Measurements from ENCODE around the gene AHI1.

The AHI1 gene

GRCh38 chr6:135411849-135412248 lies 85.7 kb downstream of the AHI1 start:
- no peaks in the 10 kb centered on the region for H3K4me1 ChIP-seq (ENCODE audit: insufficient read depth, low read length)
- H3K9me3 ChIP-seq (ENCODE audit: control insufficient read depth, insufficient read depth, low read length), result no peaks in the 10 kb centered on the region
- no peak overlapping the region for H3K9ac ChIP-seq (ENCODE audit: low read depth, low read length)
- H3K36me3 ChIP-seq (ENCODE audit: insufficient read depth, low read length), result no peaks in the 10 kb centered on the region

GRCh38 chr6:135411339-135411738 lies 86.2 kb downstream of the AHI1 start:
- Histone ChIP-seq H3K9me3 (ENCODE audit: control insufficient read depth, insufficient read depth, low read length) (no peaks in the 10 kb centered on the region), H3K9ac (ENCODE audit: low read depth, low read length) (no peak overlapping the region), H3K36me3 (ENCODE audit: insufficient read depth, low read length) (no peaks in the 10 kb centered on the region)

GRCh38 chr6:135410856-135411255 lies 86.7 kb downstream of the AHI1 start:
- Histone ChIP-seq H3K9me3 (ENCODE audit: control insufficient read depth, insufficient read depth, low read length) (no peaks in the 10 kb centered on the region), H3K9ac (ENCODE audit: low read depth, low read length) (no peak overlapping the region), H3K36me3 (ENCODE audit: insufficient read depth, low read length) (no peaks in the 10 kb centered on the region), H3K4me1 (ENCODE audit: insufficient read depth, low read length) (no peaks in the 10 kb centered on the region)

More at GRCh38 chr6:135411339-135411738, 86.2 kb downstream of the AHI1 start:
- H3K4me1 ChIP-seq (ENCODE audit: insufficient read depth, low read length), result no peaks in the 10 kb centered on the region

GRCh38 chr6:135403584-135403983 lies 94.0 kb downstream of the AHI1 start:
- H3K36me3 ChIP-seq (ENCODE audit: insufficient read depth, low read length), result no peaks in the 10 kb centered on the region
- H3K4me1 ChIP-seq (ENCODE audit: insufficient read depth, low read length), result peaks cover 9% of the 10 kb centered on the region; the same call in 1 of the 2 replicates
- H3K9ac ChIP-seq (ENCODE audit: low read depth, low read length), result no peak overlapping the region
- H3K9me3 ChIP-seq (ENCODE audit: control insufficient read depth, insufficient read depth, low read length), result no peaks in the 10 kb centered on the region

- no peaks in the 10 kb centered on the region for H3K36me3 ChIP-seq (ENCODE audit: insufficient read depth, low read length)
- H3K4me1 ChIP-seq (ENCODE audit: insufficient read depth, low read length), result peaks cover 9% of the 10 kb centered on the region; the same call in 1 of the 2 replicates
- no peaks in the 10 kb centered on the region for H3K9me3 ChIP-seq (ENCODE audit: control insufficient read depth, insufficient read depth, low read length)
- H3K9ac ChIP-seq (ENCODE audit: low read depth, low read length), result no peak overlapping the region
These were observed 95.2 kb downstream of the AHI1 start for GRCh38 chr6:135402311-135402710.

GRCh38 chr6:135397172-135397952 lies 100.2 kb downstream of the AHI1 start:
- Histone ChIP-seq H3K4me1 (ENCODE audit: insufficient read depth, low read length) (peaks cover 9% of the 10 kb centered on the region; the same call in 1 of the 2 replicates), H3K36me3 (ENCODE audit: insufficient read depth, low read length) (no peaks in the 10 kb centered on the region), H3K9me3 (ENCODE audit: control insufficient read depth, insufficient read depth, low read length) (no peaks in the 10 kb centered on the region), H3K9ac (ENCODE audit: low read depth, low read length) (no peak overlapping the region)

GRCh38 chr6:135395136-135395535 lies 102.4 kb downstream of the AHI1 start:
- no peak overlapping the region for H3K9ac ChIP-seq (ENCODE audit: low read depth, low read length)
- H3K4me1 ChIP-seq (ENCODE audit: insufficient read depth, low read length), result no peaks in the 10 kb centered on the region
- no peaks in the 10 kb centered on the region for H3K36me3 ChIP-seq (ENCODE audit: insufficient read depth, low read length)
- no peaks in the 10 kb centered on the region for H3K9me3 ChIP-seq (ENCODE audit: control insufficient read depth, insufficient read depth, low read length)

- H3K4me1 ChIP-seq (ENCODE audit: insufficient read depth, low read length), result no peaks in the 10 kb centered on the region
- no peaks in the 10 kb centered on the region for H3K36me3 ChIP-seq (ENCODE audit: insufficient read depth, low read length)
- H3K9ac ChIP-seq (ENCODE audit: low read depth, low read length), result no peak overlapping the region
- H3K9me3 ChIP-seq (ENCODE audit: control insufficient read depth, insufficient read depth, low read length), result no peaks in the 10 kb centered on the region
These were observed 104.3 kb downstream of the AHI1 start for GRCh38 chr6:135393289-135393688.

GRCh38 chr6:135390458-135390857 lies 107.1 kb downstream of the AHI1 start:
- Histone ChIP-seq H3K4me1 (ENCODE audit: insufficient read depth, low read length) (no peaks in the 10 kb centered on the region), H3K36me3 (ENCODE audit: insufficient read depth, low read length) (no peaks in the 10 kb centered on the region), H3K9me3 (ENCODE audit: control insufficient read depth, insufficient read depth, low read length) (no peaks in the 10 kb centered on the region), H3K9ac (ENCODE audit: low read depth, low read length) (no peak overlapping the region)

GRCh38 chr6:135385299-135385698 lies 112.2 kb downstream of the AHI1 start:
- H3K9ac ChIP-seq (ENCODE audit: low read depth, low read length), result no peak overlapping the region
- H3K4me1 ChIP-seq (ENCODE audit: insufficient read depth, low read length), result no peaks in the 10 kb centered on the region
- no peaks in the 10 kb centered on the region for H3K9me3 ChIP-seq (ENCODE audit: control insufficient read depth, insufficient read depth, low read length)
- H3K36me3 ChIP-seq (ENCODE audit: insufficient read depth, low read length), result no peaks in the 10 kb centered on the region

- H3K4me1 ChIP-seq (ENCODE audit: insufficient read depth, low read length), result no peaks in the 10 kb centered on the region
- no peaks in the 10 kb centered on the region for H3K36me3 ChIP-seq (ENCODE audit: insufficient read depth, low read length)
- no peak overlapping the region for H3K9ac ChIP-seq (ENCODE audit: low read depth, low read length)
- H3K9me3 ChIP-seq (ENCODE audit: control insufficient read depth, insufficient read depth, low read length), result no peaks in the 10 kb centered on the region
These were observed 113.8 kb downstream of the AHI1 start for GRCh38 chr6:135383766-135384165.

GRCh38 chr6:135383301-135383700 lies 114.2 kb downstream of the AHI1 start:
- Histone ChIP-seq H3K36me3 (ENCODE audit: insufficient read depth, low read length) (no peaks in the 10 kb centered on the region), H3K9ac (ENCODE audit: low read depth, low read length) (no peak overlapping the region), H3K4me1 (ENCODE audit: insufficient read depth, low read length) (no peaks in the 10 kb centered on the region), H3K9me3 (ENCODE audit: control insufficient read depth, insufficient read depth, low read length) (no peaks in the 10 kb centered on the region)

GRCh38 chr6:135382182-135382628 lies 115.3 kb downstream of the AHI1 start:
- no peaks in the 10 kb centered on the region for H3K9me3 ChIP-seq (ENCODE audit: control insufficient read depth, insufficient read depth, low read length)
- no peak overlapping the region for H3K9ac ChIP-seq (ENCODE audit: low read depth, low read length)
- no peaks in the 10 kb centered on the region for H3K4me1 ChIP-seq (ENCODE audit: insufficient read depth, low read length)
- H3K36me3 ChIP-seq (ENCODE audit: insufficient read depth, low read length), result no peaks in the 10 kb centered on the region

- Histone ChIP-seq H3K9ac (ENCODE audit: low read depth, low read length) (no peak overlapping the region), H3K4me1 (ENCODE audit: insufficient read depth, low read length) (no peaks in the 10 kb centered on the region), H3K9me3 (ENCODE audit: control insufficient read depth, insufficient read depth, low read length) (no peaks in the 10 kb centered on the region), H3K36me3 (ENCODE audit: insufficient read depth, low read length) (no peaks in the 10 kb centered on the region)
These were observed 116.7 kb downstream of the AHI1 start for GRCh38 chr6:135380793-135381192.

- H3K36me3 ChIP-seq (ENCODE audit: insufficient read depth, low read length), result no peaks in the 10 kb centered on the region
- H3K9me3 ChIP-seq (ENCODE audit: control insufficient read depth, insufficient read depth, low read length), result no peaks in the 10 kb centered on the region
- no peak overlapping the region for H3K9ac ChIP-seq (ENCODE audit: low read depth, low read length)
- no peaks in the 10 kb centered on the region for H3K4me1 ChIP-seq (ENCODE audit: insufficient read depth, low read length)
These were observed 117.9 kb downstream of the AHI1 start for GRCh38 chr6:135379647-135380046.
